ENCODE measurements around the gene FAM118B. TPM values are rescaled to one million over a fixed set of nuclear protein-coding genes. Genes with fewer than 3 reads are reported as not detected.
"Not testable (repeated sequence)": the region's sequence is repeated elsewhere in the genome, so short reads cannot be mapped to it uniquely, and the experiment has no call there.

Gene FAM118B
- total RNA-seq, 1 experiment from 2014 or later, result 41.6 TPM

DNA sequence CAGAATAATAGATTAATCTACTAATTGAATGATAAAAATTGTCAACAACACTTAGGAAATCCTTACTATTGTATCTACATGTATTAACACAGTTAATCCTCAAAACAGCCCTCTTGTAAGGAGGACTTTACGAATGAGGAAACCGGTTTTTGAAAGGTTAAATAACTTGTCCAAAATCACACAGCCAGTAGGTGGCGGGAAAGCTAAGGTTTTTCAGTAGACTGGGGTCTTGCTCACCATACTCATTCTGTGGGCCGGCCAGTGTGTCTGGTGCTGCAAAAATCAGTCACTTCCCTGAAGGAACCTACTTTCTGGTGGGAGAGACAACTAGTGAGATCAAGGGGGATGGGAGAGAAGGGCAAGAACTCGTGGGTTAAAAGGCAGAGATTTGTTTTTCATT is 96.1 kb downstream of the FAM118B start:
- ATAC-seq (no peak), DNase-seq (ENCODE audit: low read depth, low spot score) (no peak)
- intact Hi-C loops (cut with micrococcal nuclease; ENCODE audit: unreplicated experiment) (no loop called here), in situ Hi-C loops (cut with HindIII; ENCODE audit: low pct_unique_long_range_greater_than_20kb, low sequenced_read_pairs) (no loop called here)
- no TSS peak for BruUV-seq (replicated peaks)
- Histone ChIP-seq H3K27me3 (ENCODE audit: control insufficient read depth, insufficient read depth, low read length) (no peaks in the 10 kb centered on the region), H3K4me3 (ENCODE audit: low read depth in 2 of 2, low read length in 2 of 2) (no peak overlapping the region), H3K36me3 (ENCODE audit: control insufficient read depth, insufficient read depth, low read length) (no peaks in the 10 kb centered on the region), H3K27ac (ENCODE audit: low read length) (no peak overlapping the region), H3K9me3 (ENCODE audit: control insufficient read depth, insufficient read depth, low read depth, low read length) (no peaks in the 10 kb centered on the region), H3K4me1 (ENCODE audit: control insufficient read depth, insufficient read depth, low read length) (peaks cover 7% of the 10 kb centered on the region; the same call in 1 of the 2 replicates)
- ChIA-PET CTCF (interaction anchor here (0.7 kb wide), 1 partner anchor 163 kb away, joined by 4 read pairs; no protein-coding TSS in a partner anchor), POLR2A (no interaction called here)
- TF ChIP-seq CTCF (IDR thresholded peaks at IDR 0.05) (no peak), SIN3A (IDR thresholded peaks at IDR 0.05; ENCODE audit: borderline replicate concordance, insufficient read depth, low read depth, low read length) (no peak), TCF7L2 (IDR thresholded peaks at IDR 0.05; ENCODE audit: low read depth, low read length) (no peak), REST (IDR thresholded peaks at IDR 0.05; ENCODE audit: insufficient read depth in 1 of 2, low read depth in 2 of 2, low read length in 1 of 2) (no peak), POLR2AphosphoS5 (IDR thresholded peaks at IDR 0.05; ENCODE audit: low read depth, low read length) (no peak)

DNA sequence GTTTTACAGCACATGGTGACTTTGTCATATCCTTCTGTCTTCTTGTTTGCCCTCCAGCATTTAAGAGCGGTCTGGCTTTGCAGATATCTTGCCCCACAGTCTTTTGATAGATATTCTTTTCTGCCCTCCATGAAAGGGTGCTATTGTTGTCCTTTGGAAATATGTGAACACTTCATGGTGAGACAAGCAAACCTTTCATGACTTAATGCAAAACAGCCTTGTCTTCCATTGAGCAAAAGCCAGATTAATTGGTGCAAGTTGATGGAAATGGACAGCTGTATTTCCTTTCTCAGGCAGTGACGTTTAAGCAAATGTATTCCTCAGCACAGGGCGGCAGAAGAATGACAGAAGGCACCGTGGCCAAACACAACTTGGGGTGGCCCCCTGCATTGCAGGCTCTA is 96.7 kb downstream of the FAM118B start:
- Histone ChIP-seq H3K27me3 (ENCODE audit: control insufficient read depth, insufficient read depth, low read length) (no peaks in the 10 kb centered on the region), H3K36me3 (ENCODE audit: control insufficient read depth, insufficient read depth, low read length) (no peaks in the 10 kb centered on the region), H3K4me3 (ENCODE audit: low read depth in 2 of 2, low read length in 2 of 2) (no peak overlapping the region), H3K27ac (ENCODE audit: low read length) (no peak overlapping the region), H3K9me3 (ENCODE audit: control insufficient read depth, insufficient read depth, low read depth, low read length) (no peaks in the 10 kb centered on the region), H3K4me1 (ENCODE audit: control insufficient read depth, insufficient read depth, low read length) (peaks cover 6% of the 10 kb centered on the region; the same call in 1 of the 2 replicates)
- no peak for TF ChIP-seq POLR2AphosphoS5 (IDR thresholded peaks at IDR 0.05; ENCODE audit: low read depth, low read length)
- no peak for TF ChIP-seq REST (IDR thresholded peaks at IDR 0.05; ENCODE audit: insufficient read depth in 1 of 2, low read depth in 2 of 2, low read length in 1 of 2)
- no peak for TF ChIP-seq CTCF (IDR thresholded peaks at IDR 0.05)
- TF ChIP-seq SIN3A (IDR thresholded peaks at IDR 0.05; ENCODE audit: borderline replicate concordance, insufficient read depth, low read depth, low read length), result no peak
- TF ChIP-seq TCF7L2 (IDR thresholded peaks at IDR 0.05; ENCODE audit: low read depth, low read length), result no peak
- ChIA-PET POLR2A (no interaction called here), CTCF (no interaction called here)
- no TSS peak for BruUV-seq (replicated peaks)
- in situ Hi-C loops (cut with HindIII; ENCODE audit: low pct_unique_long_range_greater_than_20kb, low sequenced_read_pairs) (no loop called here), intact Hi-C loops (cut with micrococcal nuclease; ENCODE audit: unreplicated experiment) (no loop called here)
- no peak for ATAC-seq
- DNase-seq (ENCODE audit: low read depth, low spot score), result no peak

DNA sequence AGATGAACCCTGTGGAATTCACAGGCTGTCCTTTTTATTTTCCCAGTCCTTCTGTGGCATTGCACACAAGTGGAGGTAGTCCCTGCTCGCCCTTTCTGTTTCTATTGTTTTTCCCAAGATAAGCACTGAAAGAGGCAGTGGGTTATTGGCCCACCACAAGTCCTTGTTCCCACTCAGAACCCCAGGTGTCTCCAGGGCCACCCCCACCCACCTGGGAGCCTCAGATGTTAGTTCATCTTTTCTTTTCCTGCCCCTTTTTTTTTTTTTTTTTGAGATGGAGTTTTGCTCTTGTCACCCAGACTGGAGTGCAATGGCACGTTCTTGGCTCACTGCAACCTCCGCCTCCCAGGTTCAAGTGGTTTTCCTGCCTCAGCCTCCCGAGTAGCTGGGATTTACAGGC is 97.2 kb downstream of the FAM118B start:
- POLR2A ChIA-PET; ATAC-seq; H3K4me1 ChIP-seq (ENCODE audit: control insufficient read depth, insufficient read depth, low read length); H3K27ac ChIP-seq (ENCODE audit: low read length); intact Hi-C loops (cut with micrococcal nuclease; ENCODE audit: unreplicated experiment); BruUV-seq (replicated peaks); H3K36me3 ChIP-seq (ENCODE audit: control insufficient read depth, insufficient read depth, low read length); H3K4me3 ChIP-seq (ENCODE audit: low read depth in 2 of 2, low read length in 2 of 2); in situ Hi-C loops (cut with HindIII; ENCODE audit: low pct_unique_long_range_greater_than_20kb, low sequenced_read_pairs); H3K27me3 ChIP-seq (ENCODE audit: control insufficient read depth, insufficient read depth, low read length); CTCF ChIA-PET; H3K9me3 ChIP-seq (ENCODE audit: control insufficient read depth, insufficient read depth, low read depth, low read length); DNase-seq (ENCODE audit: low read depth, low spot score): not testable (repeated sequence)

Data from Panc1 (cell line).